Mammary epithelial cell (primary cell): ENCODE results near the gene RPL21.

Source experiments
- EZH2 ChIP-seq: IDR thresholded peaks from 2 replicates; pipeline ENCODE4 v1.6.1; 2012; ENCODE audit warnings: low read length, inconsistent platforms, borderline replicate concordance
- TF ChIP-seq, protein P1 (sequence below), 2 donors: IDR thresholded peaks in 1 of 2; conservative IDR thresholded peaks in 1 of 2; 2 replicates each; pipeline ENCODE4 v1.5.1; 2011 to 2012; ENCODE audit warnings: inconsistent platforms in 2 of 2, low read length in 2 of 2, mild to moderate bottlenecking in 2 of 2, control low read depth in 1 of 2, low read depth in 1 of 2; ENCODE audit not compliant: insufficient read depth in 1 of 2; ENCODE audit errors: extremely low read depth in 1 of 2

DNA sequence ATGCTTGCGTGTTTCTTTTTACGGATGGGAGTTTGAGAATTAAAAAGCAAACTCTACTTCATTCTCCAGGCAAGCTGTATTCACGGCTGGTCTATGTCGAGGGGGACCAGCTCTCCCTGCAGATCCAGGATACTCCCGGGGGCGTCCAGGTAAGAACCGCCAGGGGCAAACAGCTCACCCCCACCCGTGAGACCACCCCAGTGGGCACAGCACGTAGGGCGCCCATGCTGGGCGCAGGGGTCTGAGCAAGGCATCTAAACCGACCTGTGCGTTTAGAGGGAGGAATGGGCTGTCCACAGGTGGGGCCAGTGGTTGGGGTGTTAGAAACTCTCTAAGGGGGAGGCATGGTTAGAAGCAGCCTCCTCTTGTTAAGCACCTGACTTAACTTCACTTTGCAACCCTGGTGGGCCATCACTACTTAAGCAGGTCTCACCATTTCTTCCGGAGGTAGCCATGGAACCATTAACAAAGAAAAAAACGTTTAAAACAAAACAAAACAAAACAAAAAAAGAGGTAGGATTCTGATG lies 20.3 kb downstream of the RPL21 start:
- TF ChIP-seq, protein P1, sequence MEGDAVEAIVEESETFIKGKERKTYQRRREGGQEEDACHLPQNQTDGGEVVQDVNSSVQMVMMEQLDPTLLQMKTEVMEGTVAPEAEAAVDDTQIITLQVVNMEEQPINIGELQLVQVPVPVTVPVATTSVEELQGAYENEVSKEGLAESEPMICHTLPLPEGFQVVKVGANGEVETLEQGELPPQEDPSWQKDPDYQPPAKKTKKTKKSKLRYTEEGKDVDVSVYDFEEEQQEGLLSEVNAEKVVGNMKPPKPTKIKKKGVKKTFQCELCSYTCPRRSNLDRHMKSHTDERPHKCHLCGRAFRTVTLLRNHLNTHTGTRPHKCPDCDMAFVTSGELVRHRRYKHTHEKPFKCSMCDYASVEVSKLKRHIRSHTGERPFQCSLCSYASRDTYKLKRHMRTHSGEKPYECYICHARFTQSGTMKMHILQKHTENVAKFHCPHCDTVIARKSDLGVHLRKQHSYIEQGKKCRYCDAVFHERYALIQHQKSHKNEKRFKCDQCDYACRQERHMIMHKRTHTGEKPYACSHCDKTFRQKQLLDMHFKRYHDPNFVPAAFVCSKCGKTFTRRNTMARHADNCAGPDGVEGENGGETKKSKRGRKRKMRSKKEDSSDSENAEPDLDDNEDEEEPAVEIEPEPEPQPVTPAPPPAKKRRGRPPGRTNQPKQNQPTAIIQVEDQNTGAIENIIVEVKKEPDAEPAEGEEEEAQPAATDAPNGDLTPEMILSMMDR (conservative IDR thresholded peaks at IDR 0.05 in 1 of 2, IDR thresholded peaks at IDR 0.05 in 1 of 2; ENCODE audit: extremely low read depth in 1 of 2, insufficient read depth in 1 of 2, low read depth in 1 of 2, low read length in 2 of 2): no peak
- no peak for TF ChIP-seq EZH2
